ENCODE measurements around the gene PIP5KL1.
A peak's percentile ranks its signal among the peaks of the same experiment; 100 is the strongest.

The PIP5KL1 gene

DNA sequence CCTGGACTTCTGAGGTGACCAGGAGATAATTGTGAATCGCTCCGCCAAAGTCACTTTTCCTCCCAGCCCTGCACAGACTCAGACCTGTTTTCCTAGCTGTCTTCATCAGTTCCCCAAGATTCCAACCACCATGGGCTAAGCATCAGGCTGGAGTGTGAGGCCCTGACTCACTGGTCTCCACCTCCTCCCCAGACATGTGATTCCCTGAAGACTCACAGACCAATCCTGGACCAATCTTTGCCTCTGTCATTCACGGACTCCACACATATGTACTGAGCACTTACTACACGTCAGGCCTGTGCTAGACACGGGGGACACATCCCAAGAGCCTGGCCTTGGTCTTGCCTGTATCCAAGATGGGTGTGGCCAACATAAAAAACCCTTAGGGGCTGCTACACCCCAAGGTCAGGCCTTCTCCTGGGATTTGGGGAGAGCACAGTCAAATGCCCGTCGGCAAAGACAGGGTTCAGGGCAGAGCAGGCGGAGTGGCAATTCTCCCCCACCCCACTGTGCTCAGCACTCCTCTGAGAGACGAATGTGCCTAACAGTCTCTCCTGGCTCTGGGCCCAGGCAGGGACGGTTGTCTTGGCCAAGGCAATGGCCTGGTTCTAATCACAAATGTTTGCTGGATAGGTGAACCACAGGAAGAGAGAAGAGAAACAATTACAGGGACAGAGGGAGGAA lies 38.3 kb upstream of the PIP5KL1 start:
- peak; percentile 39 for DNase-seq (ENCODE audit: low spot score)

GRCh38 chr9:127968042-127968441 lies 37.5 kb upstream of the PIP5KL1 start:
- DNase-seq (ENCODE audit: low spot score): no peak

DNA sequence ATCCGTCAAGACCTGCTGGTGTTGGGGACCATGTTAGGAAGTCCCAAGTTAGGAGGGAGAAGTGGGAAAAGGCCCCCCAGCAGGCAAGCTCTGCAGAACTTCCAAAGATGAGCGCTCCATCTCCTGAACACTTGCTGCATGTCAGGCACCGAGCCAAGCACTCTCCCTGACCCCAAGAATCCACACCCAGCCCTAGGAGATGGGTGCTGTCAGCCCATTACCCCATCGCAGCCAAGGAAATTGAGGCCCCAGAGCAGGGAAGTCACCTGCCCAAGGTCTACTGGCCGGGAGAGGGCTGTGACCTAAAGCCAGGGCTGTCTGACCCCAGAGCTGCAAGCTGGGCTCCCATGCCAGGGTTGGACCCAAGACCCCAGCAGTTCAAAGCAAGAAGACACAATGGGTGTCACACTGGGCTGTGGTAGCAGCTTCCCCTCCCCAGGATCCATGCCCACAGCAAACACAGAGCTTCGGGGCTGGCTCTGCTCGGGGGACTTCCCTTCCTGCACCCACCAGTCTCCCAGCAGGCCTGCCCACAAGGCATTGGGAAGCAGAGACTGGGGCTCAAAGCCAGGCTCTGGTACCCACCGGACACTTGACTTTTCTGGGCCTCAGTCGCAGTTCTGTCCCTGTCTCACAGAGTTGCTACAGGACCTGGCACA lies 36.7 kb upstream of the PIP5KL1 start:
- DNase-seq (ENCODE audit: low spot score): no peak

- no peak for DNase-seq (ENCODE audit: low spot score)
Measured at GRCh38 chr9:127966416-127967150, 36.0 kb upstream of the PIP5KL1 start.

GRCh38 chr9:127965953-127966352 lies 35.4 kb upstream of the PIP5KL1 start:
- DNase-seq (ENCODE audit: low spot score): no peak

DNA sequence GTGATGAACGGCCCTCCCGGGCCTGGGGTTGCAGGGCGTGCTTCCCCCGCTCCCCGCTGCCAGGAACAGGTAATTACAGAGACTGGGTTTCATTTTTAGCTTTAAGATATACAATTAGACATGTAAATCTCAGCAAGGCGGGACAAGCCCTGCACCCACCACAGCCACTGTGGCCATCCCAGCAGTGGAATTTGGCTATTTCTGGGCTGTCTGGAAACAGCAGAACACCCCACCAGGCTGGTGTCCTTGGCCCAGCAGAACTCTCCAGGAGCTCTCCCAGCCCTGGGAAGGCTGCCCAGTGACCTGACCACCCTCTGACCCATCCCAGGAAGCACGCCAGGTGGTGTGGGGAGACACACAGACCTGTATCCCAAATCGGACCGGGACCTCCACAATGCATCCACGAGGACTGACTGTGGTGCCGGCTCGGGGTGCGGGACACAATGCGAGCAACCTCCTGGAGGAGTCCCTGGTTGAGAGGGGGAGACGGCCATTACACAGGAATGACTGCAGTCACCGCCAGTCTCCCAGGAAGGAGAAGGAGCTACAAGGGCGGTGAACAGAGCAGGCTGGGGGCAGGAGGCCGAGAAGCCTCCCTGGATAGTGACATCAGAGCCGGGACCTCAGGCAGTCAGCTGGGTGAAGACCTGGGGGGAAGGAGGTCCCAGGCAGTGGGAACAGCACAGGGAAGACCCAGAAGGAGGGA lies 32.9 kb upstream of the PIP5KL1 start:
- DNase-seq (ENCODE audit: low spot score): no peak

- no peak for DNase-seq (ENCODE audit: low spot score)
Measured at GRCh38 chr9:127963041-127963358, 32.4 kb upstream of the PIP5KL1 start.

- DNase-seq (ENCODE audit: low spot score): no peak
Measured at GRCh38 chr9:127962278-127962677, 31.7 kb upstream of the PIP5KL1 start.

GRCh38 chr9:127961613-127962155 lies 31.1 kb upstream of the PIP5KL1 start:
- DNase-seq (ENCODE audit: low spot score): no peak

DNA sequence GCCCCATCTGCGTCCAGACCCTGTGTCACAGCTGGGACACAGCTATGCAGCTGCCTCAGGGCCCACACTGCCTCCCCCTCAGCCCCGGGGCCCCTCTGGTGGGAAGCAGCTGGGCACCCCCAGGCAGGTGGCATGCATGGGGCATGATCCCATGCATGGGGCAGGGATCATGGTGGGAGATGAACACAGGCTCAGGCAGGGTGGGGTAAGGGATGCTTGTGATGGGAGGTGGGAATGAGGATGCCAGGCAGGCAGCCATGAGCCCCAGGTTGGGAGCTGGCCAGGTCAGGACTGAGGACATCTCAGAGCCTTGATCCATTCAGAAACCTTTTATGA lies 30.5 kb upstream of the PIP5KL1 start:
- DNase-seq (ENCODE audit: low spot score): no peak

DNA sequence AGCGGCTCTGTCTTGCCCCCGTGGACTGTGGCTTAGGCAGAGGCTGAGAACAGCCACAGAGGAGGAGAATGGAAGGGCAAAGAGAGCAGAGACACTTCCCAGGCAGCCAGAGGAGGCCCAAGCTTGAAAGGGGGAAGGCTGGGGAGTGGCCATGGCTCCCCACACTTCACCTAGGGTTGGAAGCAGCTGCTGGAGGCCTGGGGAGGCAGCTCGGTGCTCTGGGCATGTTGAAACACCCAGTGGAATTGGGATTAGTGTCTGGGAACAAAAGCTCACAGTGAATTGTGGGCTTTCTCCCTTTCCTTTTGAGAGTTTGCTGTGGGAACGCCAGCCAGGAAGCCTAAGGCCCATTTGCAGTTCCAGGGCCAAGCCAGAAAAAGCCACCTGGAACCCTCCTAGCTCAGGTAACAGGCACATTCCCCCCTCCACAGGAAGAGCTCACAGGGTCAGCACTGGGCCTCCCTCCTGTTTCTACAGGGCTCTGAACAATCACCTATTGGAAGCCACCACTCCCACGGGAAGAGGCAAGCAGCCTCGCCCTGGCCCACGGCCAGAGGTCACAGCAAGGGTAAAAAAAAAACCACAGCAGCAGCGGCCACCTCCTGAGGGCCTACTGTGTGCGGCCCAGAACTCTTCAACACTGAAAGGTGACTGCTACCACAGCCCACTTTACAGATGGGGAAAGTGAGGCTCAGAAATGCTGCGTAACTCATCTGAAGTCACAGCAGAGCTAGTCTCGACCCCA lies 30.0 kb upstream of the PIP5KL1 start:
- no peak for DNase-seq (ENCODE audit: low spot score)

DNA sequence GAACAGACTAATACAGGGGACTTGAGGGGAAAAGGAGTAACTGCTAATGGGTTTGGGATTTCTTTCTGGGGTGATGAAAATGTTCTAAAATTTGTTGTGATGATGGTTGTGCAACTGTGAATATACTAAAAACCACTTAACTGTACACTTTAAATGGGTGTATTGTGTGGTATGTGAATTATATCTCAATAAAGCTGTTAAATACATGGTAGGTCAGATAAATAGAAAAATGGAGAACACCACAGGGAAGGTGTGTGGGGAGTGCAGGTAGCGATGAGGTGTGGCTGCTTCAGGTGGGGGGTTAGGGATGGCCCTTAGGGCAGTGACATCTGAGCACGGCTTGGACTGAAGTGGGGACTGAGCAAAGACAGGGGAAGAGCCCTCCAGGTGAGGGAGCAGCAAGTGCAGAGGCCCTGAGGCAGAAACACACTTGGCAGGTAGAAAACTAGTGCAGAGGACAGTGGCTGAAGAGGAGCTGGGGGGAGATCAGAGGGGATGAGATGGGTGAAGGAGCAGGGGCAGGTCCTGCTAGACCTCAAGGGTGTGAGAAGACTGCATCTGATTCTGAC lies 29.3 kb upstream of the PIP5KL1 start:
- no peak for DNase-seq (ENCODE audit: low spot score)

DNA sequence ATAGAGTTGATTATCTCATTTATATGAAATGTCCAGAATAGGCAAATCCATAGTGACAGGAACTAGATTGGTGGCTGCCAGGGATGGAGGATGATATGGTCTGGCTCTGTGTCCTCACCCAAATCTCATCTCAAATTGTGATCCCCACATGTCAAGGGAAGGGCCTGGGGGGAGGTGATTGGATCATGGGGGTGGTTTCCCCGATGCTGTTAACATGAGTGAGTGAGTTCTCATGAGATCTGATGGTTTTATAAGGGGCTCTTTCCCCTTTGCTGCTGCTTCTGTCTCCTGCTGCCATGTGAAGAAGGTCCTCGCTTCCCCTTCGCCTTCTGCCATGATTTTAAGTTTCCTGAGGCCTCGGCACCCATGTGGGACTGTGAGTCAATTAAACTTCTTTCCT lies 28.8 kb upstream of the PIP5KL1 start:
- DNase-seq (ENCODE audit: low spot score): no peak

DNA sequence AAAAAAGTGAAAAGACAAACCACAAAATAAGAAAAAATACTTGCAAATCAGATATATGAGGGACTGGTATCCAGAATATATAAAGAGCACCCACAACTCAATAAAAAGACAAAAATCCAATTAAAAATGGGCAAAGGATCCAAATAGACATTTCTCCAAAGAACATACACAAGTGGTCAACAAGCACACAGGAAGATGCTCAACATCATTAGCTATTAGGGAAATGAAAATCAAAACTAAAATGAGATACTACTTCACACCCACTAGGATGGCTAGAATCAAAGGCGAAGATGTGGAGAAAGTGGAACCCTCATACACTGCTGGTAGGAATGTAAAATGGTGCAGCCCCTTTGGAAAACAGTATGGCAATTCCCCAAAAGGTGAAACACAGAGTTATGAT lies 28.2 kb upstream of the PIP5KL1 start:
- no peak for DNase-seq (ENCODE audit: low spot score)

GRCh38 chr9:127955294-127956015 lies 24.9 kb upstream of the PIP5KL1 start:
- peak; percentile 58 for DNase-seq (ENCODE audit: low spot score)

DNA sequence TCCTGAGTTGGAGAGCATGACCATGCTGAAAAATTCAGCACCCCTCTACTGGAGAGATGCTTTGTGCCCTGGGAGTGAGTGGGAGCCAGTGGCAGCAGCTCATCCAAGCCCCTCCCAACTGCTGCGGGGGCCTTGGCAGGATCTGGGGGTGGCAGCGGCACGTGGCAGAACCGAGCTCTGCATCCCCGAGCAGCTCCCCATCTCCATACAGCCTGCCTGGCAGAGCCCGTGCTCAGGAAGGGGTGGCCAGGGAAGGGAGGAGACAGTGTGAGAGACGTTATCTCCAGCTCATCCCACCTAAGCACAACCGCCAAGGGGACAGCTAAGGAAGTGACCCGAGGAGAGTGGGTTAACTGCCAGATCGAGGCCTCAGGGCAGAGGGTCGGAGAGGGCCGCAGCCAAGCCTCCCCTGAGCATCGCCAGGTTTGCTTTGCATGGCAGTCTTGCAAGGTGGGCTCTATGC lies 24.3 kb upstream of the PIP5KL1 start:
- DNase-seq (ENCODE audit: low spot score): no peak

GRCh38 chr9:127953768-127954505 lies 23.4 kb upstream of the PIP5KL1 start:
- DNase-seq (ENCODE audit: low spot score): no peak

- no peak for DNase-seq (ENCODE audit: low spot score)
Measured at GRCh38 chr9:127953154-127953553, 22.6 kb upstream of the PIP5KL1 start.

DNA sequence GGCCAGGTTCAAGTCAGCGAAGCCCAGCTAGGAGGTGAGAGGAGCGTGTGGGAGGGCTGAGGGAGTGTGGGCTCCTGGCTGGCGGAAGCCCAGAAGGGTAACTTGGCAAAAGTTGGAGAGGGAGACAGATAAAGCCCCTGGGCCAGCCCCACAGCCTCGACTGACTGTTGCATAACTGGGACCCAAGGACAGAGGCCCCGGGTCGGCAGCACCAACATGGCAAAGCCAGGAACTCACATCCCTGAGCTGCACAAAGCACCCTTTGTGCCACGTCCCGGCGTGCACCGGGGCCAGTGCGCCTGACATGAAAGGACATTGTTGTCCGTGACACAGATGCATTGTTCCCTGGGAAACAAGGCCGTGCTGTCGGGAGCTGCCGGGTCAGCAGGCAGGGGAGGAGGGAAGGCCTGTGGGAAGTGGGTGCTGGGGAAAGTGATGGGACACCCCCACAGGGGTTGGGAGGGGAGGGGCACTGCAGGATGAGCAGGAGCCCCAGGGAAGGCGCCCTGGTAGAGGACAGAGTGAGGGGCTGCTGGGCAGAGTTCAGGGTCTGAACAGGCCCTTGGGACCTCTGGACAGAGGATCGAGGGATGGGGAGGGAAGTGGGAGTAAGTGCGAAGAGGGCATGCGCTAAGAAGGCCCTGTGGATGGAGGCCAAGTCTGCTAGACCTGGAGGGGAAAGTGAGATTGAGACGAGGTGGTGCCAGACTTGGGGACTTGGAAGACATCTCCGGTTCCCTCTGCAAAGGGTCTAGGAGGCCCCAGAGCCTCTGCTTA lies 20.1 kb upstream of the PIP5KL1 start:
- no peak for DNase-seq (ENCODE audit: low spot score)

All from SK-N-DZ (cell line).